ENCODE data around the gene ACAA1.
A peak's percentile ranks its signal among the peaks of the same experiment; 100 is the strongest.

ACAA1 gene

GRCh38 chr3:38118421-38119247 is 18.3 kb downstream of the ACAA1 start:
- no peak for TF ChIP-seq JUND (IDR thresholded peaks at IDR 0.05; ENCODE audit: low read depth)
- no peak for DNase-seq (ENCODE audit: low read depth in 1 of 2, low spot score in 1 of 2)
- in situ Hi-C loops (cut with HindIII; ENCODE audit: low pct_unique_long_range_greater_than_20kb, low sequenced_read_pairs), result no loop called here

GRCh38 chr3:38117748-38118420 is 19.0 kb downstream of the ACAA1 start:
- in situ Hi-C loops (cut with HindIII; ENCODE audit: low pct_unique_long_range_greater_than_20kb, low sequenced_read_pairs), result no loop called here
- DNase-seq (ENCODE audit: low read depth in 1 of 2, low spot score in 1 of 2), result peak; percentile 65 to 81

GRCh38 chr3:38117163-38117716 is 19.7 kb downstream of the ACAA1 start:
- in situ Hi-C loops (cut with HindIII; ENCODE audit: low pct_unique_long_range_greater_than_20kb, low sequenced_read_pairs), result no loop called here
- peak; percentile 58 to 63 for DNase-seq (ENCODE audit: low read depth in 1 of 2, low spot score in 1 of 2)
- TF ChIP-seq JUND (IDR thresholded peaks at IDR 0.05; ENCODE audit: low read depth), result no peak

More at GRCh38 chr3:38117748-38118420, 19.0 kb downstream of the ACAA1 start:
- no peak for TF ChIP-seq JUND (IDR thresholded peaks at IDR 0.05; ENCODE audit: low read depth)

- in situ Hi-C loops (cut with HindIII; ENCODE audit: low pct_unique_long_range_greater_than_20kb, low sequenced_read_pairs), result no loop called here
- TF ChIP-seq JUND (IDR thresholded peaks at IDR 0.05; ENCODE audit: low read depth), result no peak
- DNase-seq (ENCODE audit: low read depth in 1 of 2, low spot score in 1 of 2), result no peak
These were observed 20.3 kb downstream of the ACAA1 start for GRCh38 chr3:38116471-38117162.

GRCh38 chr3:38115645-38116427 is 21.1 kb downstream of the ACAA1 start:
- DNase-seq (ENCODE audit: low read depth in 1 of 2, low spot score in 1 of 2), result no peak
- no peak for TF ChIP-seq JUND (IDR thresholded peaks at IDR 0.05; ENCODE audit: low read depth)
- in situ Hi-C loops (cut with HindIII; ENCODE audit: low pct_unique_long_range_greater_than_20kb, low sequenced_read_pairs), result no loop called here

GRCh38 chr3:38114875-38115644 is 21.9 kb downstream of the ACAA1 start:
- in situ Hi-C loops (cut with HindIII; ENCODE audit: low pct_unique_long_range_greater_than_20kb, low sequenced_read_pairs), result no loop called here
- no peak for DNase-seq (ENCODE audit: low read depth in 1 of 2, low spot score in 1 of 2)
- TF ChIP-seq JUND (IDR thresholded peaks at IDR 0.05; ENCODE audit: low read depth), result no peak

GRCh38 chr3:38114052-38114874 is 22.7 kb downstream of the ACAA1 start:
- no peak for TF ChIP-seq JUND (IDR thresholded peaks at IDR 0.05; ENCODE audit: low read depth)
- no peak for DNase-seq (ENCODE audit: low read depth in 1 of 2, low spot score in 1 of 2)
- in situ Hi-C loops (cut with HindIII; ENCODE audit: low pct_unique_long_range_greater_than_20kb, low sequenced_read_pairs), result no loop called here

- in situ Hi-C loops (cut with HindIII; ENCODE audit: low pct_unique_long_range_greater_than_20kb, low sequenced_read_pairs), result no loop called here
- DNase-seq (ENCODE audit: low read depth in 1 of 2, low spot score in 1 of 2), result no peak
- no peak for TF ChIP-seq JUND (IDR thresholded peaks at IDR 0.05; ENCODE audit: low read depth)
These were observed 24.6 kb downstream of the ACAA1 start for GRCh38 chr3:38112378-38112761.

- DNase-seq (ENCODE audit: low read depth in 1 of 2, low spot score in 1 of 2), result no peak
- no peak for TF ChIP-seq JUND (IDR thresholded peaks at IDR 0.05; ENCODE audit: low read depth)
- in situ Hi-C loops (cut with HindIII; ENCODE audit: low pct_unique_long_range_greater_than_20kb, low sequenced_read_pairs), result no loop called here
These were observed 25.1 kb downstream of the ACAA1 start for GRCh38 chr3:38111696-38112377.

GRCh38 chr3:38111201-38111600 is 25.7 kb downstream of the ACAA1 start:
- no peak for DNase-seq (ENCODE audit: low read depth in 1 of 2, low spot score in 1 of 2)
- TF ChIP-seq JUND (IDR thresholded peaks at IDR 0.05; ENCODE audit: low read depth), result no peak
- in situ Hi-C loops (cut with HindIII; ENCODE audit: low pct_unique_long_range_greater_than_20kb, low sequenced_read_pairs), result no loop called here

Data from T47D (cell line).